ENCODE results near the gene MAN2A1.

DNA sequence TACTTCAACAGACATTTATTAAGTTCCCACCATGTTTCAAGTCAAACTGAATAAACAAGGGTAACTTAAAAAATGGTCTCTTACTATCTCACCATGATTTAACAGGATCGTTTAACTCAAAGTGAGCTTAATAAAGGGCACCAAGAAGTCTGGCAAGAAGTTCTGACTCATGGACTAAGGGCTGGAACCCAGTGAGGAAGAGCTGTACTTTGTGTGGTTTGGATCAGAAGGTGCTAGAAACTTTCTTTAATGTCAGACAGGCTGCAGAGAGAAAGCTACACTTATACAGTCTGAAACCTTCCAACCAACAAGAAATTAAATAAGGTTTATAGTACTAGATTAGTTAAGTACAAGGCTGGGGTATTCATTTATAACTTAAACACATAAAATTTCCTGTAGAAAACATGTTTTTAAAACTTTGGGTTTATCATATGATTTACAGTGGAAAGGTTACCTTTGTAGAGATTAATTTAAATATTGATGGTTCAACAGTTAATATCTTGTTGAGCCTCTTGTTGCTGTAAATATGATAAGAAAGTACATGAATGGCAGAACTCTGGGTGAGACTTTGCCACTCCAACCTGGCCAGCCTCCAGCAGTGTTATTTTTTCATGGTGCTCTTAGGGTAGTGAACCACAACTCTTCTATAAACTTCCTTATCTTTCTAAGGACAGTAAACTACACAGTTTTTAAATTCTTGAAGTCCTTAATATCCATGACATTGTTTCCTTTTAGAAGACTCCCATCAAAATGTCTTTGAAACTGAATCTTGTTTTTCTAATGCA lies 162.8 kb downstream of the MAN2A1 start:
- TF ChIP-seq, protein P1, sequence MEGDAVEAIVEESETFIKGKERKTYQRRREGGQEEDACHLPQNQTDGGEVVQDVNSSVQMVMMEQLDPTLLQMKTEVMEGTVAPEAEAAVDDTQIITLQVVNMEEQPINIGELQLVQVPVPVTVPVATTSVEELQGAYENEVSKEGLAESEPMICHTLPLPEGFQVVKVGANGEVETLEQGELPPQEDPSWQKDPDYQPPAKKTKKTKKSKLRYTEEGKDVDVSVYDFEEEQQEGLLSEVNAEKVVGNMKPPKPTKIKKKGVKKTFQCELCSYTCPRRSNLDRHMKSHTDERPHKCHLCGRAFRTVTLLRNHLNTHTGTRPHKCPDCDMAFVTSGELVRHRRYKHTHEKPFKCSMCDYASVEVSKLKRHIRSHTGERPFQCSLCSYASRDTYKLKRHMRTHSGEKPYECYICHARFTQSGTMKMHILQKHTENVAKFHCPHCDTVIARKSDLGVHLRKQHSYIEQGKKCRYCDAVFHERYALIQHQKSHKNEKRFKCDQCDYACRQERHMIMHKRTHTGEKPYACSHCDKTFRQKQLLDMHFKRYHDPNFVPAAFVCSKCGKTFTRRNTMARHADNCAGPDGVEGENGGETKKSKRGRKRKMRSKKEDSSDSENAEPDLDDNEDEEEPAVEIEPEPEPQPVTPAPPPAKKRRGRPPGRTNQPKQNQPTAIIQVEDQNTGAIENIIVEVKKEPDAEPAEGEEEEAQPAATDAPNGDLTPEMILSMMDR (conservative IDR thresholded peaks at IDR 0.05; ENCODE audit: low read length) = no peak
- TF ChIP-seq EZH2phosphoT487 (IDR thresholded peaks at IDR 0.05; ENCODE audit: borderline replicate concordance, low read depth, low read length) = no peak
